NCI-H1930 (cell line): ENCODE data around the gene RPL35.

Experiments
- DNase-seq, 2 experiments: peaks; one replicate each; lab custom pipeline; 2025; lab: John Stamatoyannopoulos, UW

The RPL35 gene

DNA sequence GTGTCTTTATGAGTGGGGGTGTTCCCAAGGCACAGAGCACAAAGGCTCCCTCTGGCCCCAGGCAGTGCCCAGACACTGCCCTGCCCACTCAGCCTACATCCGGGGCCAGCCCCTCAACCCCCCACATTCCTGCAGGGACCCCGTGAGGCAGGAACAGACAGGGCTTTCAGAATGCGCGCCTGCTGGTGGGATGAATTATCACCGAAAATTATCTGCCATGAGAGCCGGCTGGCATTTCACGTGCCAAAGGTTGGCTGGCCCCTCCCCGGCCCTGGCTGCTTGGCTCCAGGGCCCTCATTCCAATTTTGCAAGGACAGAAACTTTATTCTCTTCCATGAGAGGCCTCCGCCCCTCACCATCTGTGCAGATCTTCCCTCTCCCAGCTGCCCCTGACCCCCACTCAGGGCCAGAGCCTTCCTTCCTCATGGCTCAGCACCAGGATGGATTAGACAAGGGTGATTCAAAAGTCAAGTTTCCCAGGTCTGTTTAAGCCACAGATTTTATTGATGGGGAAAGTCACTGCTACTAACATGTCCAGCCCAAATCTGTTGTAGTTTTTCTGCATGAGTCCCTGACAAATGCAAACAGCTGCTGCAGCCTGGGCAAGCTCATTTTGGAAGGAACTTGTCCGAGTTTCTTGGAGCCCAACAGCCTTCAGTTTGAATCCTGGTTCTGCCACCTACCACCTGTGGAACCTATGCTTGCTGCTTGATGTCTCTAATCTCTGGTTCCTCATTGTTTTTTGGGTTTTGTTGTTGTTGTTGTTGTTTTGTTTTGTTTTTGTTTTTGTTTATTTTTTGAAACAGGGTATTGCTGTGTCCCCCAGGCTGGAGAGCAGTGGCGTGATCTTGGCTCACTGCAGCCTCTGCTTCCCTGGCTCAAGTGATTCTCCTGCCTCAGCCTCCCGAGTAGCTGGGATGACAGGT lies 40.8 kb downstream of the RPL35 start:
- DNase-seq = no peak

GRCh38 chr9:124818431-124819281 lies 43.1 kb downstream of the RPL35 start:
- no peak for DNase-seq

DNA sequence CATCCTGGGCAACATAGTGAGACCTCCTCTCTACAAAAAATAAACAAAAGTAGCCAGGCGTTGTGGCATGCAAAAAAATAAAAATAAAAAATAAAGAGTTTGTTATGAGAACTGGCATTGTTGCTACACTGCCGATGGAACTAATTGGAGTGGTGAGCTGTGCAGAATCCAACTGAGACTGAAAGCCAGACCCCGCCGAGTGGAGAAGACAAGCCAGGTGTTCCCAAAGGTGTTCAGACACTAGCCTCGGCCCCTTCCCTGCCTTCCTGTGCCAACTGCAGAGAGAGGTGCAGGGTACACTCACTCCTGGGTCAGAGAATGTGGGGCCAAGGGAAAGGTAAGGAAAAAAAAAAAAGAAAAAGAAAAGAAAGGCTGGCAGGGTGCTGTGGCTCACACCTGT lies 46.2 kb downstream of the RPL35 start:
- no peak for DNase-seq

DNA sequence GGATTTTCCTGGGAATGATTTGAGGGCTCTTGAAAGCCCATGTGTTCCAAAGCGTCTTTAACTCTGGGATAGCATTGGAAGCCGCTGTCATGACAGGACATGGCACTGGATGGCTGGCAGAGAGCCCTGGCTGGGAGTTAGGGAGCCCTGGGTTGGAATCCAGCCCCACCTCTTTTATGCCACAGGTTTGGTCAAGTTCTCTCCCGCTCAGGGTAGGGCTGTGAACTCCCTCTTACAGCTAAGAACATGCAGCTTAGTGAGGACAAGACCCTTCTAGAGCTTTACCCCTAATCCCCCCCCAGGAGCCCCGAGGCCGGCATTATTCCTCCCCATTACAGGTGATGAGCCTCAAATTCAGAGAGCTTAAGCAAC lies 47.6 kb downstream of the RPL35 start:
- DNase-seq = no peak

- no peak for DNase-seq
Observed at GRCh38 chr9:124813501-124814163, 48.1 kb downstream of the RPL35 start.

GRCh38 chr9:124813041-124813440 lies 48.7 kb downstream of the RPL35 start:
- no peak for DNase-seq

DNA sequence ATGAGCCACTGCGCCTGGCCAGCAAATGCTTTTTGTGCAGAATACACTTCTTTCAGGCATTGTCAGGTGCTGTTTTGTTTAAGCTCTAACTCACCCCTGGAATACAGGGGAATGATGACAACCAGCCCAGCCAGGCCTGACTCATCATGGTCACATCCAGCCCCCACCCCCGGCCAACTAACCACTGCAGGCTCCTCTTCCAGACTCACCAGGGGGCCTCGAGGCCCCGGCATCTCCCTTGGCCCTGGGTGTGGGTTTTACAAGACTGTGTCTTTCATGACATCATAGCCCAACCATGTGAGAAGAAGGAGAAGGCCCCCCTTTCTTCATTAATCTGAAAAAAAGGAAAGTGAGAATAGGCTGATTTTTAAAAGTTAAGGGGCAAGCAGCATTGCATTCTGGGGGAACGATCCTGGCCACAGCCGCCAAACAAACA lies 49.3 kb downstream of the RPL35 start:
- no peak for DNase-seq

DNA sequence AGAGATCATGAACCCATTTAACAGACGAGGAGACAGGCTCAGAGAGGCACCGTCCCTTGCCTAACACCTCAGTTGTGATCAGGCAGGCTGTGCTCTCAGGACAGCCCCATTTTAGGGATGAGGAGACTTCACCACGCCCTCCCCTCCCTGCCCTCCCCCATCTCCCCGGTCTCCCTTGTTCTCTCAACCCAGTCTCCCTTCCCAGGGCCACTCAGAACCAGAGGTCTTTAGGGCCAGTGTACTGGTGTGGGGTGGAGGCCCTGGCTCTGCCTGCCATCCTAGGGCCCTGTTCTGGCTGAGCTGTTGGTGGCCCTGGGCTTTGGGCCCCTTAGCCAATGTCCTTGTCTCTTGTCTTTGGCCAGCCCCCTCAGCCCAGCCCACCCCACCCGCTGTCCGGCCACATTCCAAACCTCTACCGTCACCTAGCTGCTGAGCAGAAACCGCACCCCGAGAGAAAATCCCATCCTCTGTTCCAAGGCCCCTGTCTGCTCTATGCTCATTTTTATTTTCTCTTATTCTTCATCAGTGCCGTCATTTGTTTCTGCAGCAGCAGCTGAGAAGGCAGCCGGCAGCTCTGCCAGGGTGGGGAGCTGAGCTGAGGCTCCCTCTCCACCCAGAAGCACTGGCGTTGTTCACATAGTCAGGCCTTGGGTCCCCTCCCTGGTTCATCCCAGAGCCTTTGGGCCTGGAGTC lies 50.9 kb downstream of the RPL35 start:
- DNase-seq = no peak

- no peak for DNase-seq
Observed at GRCh38 chr9:124809741-124810500, 51.8 kb downstream of the RPL35 start.

- DNase-seq = no peak
Observed at GRCh38 chr9:124809211-124809610, 52.5 kb downstream of the RPL35 start.

DNA sequence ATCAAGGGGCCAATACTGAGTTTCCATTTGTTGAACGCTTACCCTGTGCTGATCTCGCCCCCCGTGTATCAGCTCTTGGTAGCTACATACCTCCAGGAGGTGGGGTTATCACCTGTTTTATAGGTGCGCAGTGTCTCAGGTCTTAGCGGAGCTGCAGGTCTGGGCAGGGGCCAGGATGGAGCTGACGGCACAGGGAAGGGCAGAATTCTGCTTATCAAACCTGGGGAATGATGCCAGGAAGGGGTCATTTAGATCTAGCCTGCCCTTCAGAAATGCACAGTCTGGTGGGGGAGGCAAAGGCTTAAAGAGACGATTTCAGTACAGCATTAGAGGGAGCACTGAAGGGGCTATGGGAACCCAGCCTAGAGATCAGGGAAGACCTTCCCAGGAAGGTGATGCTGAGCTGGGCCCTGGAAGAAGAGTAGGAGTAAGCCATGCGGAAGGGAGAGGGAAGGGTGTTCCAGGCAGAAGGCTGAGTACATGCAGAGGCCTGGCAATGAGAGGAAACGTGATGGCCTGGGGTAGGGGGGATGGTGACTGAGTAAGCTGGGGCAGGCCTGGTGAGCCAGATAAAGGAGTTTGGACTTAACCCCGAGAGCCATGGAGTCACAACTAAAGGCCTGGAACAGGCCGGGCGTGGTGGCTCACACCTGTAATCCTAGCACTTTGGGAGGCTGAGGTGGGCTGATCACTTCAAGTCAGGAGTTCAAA lies 53.4 kb downstream of the RPL35 start:
- no peak for DNase-seq
